22Rv1 (cell line): Measurements from ENCODE around the gene TRIM29.

Experiments used
- ZFX ChIP-seq: fragments of 450-650 bp; IDR thresholded peaks from 2 replicates; pipeline ENCODE4 v1.6.1; 2017; ENCODE audit warnings: antibody characterized with exemption, borderline replicate concordance
- TF ChIP-seq, protein P1 (sequence below): fragments of 450-650 bp; IDR thresholded peaks from 2 replicates; pipeline ENCODE4 v1.5.1; 2017; ENCODE audit warnings: mild to moderate bottlenecking

DNA sequence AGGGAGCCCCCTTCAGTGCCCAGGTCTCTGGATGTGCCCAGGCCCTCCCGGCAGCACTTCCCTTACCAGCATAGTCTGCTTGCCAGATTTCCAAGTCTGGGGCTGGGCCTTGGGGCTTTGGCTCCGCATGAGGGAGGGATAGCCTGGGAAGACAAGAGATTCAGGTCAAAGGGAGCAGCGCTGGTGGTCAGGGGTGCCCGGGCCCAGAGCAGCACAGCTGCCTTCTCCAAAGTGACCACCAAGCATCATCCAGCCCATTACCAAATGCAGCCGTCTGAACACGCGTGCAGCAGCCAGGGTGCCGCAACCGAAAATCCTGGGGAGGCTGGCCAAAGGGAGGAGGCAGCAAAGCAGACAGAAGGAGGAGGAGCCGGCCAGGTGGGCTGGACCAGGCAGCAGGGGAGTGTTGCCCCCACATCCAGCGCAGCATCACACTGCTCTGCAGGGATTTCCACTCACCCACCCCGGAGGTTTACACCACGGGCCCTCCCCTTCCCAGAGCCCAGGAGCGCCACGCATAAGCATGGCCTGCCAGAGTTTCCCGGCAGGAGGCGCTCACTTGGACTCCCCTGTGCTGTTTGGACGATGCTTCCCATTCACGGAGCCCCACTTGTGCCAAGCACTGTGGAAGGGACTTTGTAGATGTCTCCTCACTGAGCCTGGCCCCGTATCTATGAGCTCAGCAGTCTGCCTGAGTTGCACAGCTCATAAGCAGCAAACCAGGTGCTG is 22.5 kb downstream of the TRIM29 start:
- TF ChIP-seq, protein P1, sequence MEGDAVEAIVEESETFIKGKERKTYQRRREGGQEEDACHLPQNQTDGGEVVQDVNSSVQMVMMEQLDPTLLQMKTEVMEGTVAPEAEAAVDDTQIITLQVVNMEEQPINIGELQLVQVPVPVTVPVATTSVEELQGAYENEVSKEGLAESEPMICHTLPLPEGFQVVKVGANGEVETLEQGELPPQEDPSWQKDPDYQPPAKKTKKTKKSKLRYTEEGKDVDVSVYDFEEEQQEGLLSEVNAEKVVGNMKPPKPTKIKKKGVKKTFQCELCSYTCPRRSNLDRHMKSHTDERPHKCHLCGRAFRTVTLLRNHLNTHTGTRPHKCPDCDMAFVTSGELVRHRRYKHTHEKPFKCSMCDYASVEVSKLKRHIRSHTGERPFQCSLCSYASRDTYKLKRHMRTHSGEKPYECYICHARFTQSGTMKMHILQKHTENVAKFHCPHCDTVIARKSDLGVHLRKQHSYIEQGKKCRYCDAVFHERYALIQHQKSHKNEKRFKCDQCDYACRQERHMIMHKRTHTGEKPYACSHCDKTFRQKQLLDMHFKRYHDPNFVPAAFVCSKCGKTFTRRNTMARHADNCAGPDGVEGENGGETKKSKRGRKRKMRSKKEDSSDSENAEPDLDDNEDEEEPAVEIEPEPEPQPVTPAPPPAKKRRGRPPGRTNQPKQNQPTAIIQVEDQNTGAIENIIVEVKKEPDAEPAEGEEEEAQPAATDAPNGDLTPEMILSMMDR = peak; percentile 54
- TF ChIP-seq ZFX = no peak
